MM.1S (cell line): Measurements from ENCODE around the gene TENM4.

Source experiments
- CTCF ChIP-seq: fragments of 300-600 bp; sonication (generic); IDR thresholded peaks from 2 replicates; pipeline ENCODE4 v1.5.1; 2016; ENCODE audit warnings: antibody characterized with exemption, low read length, mixed read lengths
- EZH2 ChIP-seq: fragments of 300-600 bp; sonication (generic); optimal IDR thresholded peaks from 2 replicates; pipeline ENCODE3; 2017; ENCODE audit warnings: low read depth, mild to moderate bottlenecking, antibody characterized with exemption, low read length, mixed read lengths
- EZH2phosphoT487 ChIP-seq: fragments of 300-600 bp; sonication (generic); IDR thresholded peaks from 2 replicates; pipeline ENCODE4 v1.6.1; 2018; ENCODE audit warnings: antibody characterized with exemption, low read length

- no peak for TF ChIP-seq EZH2phosphoT487
- TF ChIP-seq CTCF, result no peak
- no peak for TF ChIP-seq EZH2
These were observed 24.9 kb downstream of the TENM4 start for GRCh38 chr11:79415912-79416311.
